GM21447 (cell line): Measurements from ENCODE around the gene HCFC1.

Source experiments
- ATAC-seq: cut with Tn5 transposase; IDR thresholded peaks from one replicate; pipeline ENCODE4 v1.9.1; 2021; ENCODE audit not compliant: unreplicated experiment

Gene HCFC1

DNA sequence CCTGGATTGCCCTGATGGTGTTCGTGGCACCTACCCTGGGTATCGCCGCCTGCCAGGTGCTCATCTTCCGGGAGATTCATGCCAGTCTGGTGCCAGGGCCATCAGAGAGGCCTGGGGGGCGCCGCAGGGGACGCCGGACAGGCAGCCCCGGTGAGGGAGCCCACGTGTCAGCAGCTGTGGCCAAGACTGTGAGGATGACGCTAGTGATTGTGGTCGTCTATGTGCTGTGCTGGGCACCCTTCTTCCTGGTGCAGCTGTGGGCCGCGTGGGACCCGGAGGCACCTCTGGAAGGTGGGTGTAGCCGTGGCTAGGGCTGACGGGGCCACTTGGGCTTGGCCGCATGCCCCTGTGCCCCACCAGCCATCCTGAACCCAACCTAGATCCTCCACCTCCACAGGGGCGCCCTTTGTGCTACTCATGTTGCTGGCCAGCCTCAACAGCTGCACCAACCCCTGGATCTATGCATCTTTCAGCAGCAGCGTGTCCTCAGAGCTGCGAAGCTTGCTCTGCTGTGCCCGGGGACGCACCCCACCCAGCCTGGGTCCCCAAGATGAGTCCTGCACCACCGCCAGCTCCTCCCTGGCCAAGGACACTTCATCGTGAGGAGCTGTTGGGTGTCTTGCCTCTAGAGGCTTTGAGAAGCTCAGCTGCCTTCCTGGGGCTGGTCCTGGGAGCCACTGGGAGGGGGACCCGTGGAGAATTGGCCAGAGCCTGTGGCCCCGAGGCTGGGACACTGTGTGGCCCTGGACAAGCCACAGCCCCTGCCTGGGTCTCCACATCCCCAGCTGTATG, 65.3 kb downstream of the HCFC1 start:
- no peak for ATAC-seq

DNA sequence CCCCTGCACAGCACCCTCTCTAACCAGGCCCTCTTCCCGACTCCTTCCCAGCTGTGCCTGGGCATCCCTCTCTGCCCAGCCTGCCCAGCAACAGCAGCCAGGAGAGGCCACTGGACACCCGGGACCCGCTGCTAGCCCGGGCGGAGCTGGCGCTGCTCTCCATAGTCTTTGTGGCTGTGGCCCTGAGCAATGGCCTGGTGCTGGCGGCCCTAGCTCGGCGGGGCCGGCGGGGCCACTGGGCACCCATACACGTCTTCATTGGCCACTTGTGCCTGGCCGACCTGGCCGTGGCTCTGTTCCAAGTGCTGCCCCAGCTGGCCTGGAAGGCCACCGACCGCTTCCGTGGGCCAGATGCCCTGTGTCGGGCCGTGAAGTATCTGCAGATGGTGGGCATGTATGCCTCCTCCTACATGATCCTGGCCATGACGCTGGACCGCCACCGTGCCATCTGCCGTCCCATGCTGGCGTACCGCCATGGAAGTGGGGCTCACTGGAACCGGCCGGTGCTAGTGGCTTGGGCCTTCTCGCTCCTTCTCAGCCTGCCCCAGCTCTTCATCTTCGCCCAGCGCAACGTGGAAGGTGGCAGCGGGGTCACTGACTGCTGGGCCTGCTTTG, 66.0 kb downstream of the HCFC1 start:
- ATAC-seq = no peak

DNA sequence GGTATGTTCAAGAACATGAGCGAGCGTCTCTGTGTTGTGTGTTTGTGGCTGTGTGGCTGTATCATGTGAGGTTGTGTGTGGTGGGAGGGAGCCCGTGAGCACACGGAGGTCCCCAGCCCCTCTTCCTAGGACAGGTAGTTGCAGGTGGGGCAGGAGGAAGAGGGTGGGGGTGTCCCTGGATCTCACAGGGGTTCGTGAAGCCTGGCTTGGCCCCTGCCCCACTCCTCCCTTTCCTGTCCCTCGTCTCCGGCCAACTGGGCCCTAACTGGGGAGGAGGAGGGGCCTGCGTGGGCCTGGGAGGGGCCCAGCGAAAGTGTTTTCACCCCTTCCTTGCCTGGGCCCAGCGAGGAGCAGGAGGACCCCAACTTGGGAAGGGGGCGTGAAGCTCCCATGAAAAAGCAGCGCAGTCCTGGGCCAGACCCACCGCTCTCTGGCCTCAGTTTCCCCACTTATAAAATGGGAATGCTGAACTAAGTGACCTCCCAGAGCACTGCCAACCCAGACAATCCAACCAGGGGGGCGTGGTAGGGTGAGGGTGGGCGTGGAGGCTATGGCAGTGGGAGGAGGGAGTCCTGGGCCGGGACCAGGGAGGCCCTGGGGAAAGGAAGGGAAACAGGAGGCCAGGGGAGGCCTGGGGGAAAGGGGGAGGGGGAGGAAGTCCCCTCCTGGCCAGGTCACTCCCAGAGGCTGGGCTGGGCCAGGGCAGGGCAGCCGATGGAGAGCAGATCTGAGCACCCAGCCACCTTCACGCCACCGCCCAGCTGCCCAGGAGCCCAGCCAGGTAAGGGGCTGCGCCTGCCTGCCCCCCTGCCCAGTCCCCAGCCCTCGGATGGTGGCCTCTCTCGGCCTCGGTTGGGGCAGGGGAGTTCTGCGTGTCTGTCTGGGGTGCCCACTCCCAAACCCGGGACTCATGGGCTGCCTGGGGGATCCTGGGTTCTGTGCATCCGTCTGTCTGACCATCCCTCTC, 67.3 kb downstream of the HCFC1 start, which contains the start of gene AVPR2:
Gene AVPR2, plus strand, starts transcription at position 683 of the 967 bp plus-strand sequence. CDS start 473 bp downstream, outside the sequence.
- no peak for ATAC-seq

DNA sequence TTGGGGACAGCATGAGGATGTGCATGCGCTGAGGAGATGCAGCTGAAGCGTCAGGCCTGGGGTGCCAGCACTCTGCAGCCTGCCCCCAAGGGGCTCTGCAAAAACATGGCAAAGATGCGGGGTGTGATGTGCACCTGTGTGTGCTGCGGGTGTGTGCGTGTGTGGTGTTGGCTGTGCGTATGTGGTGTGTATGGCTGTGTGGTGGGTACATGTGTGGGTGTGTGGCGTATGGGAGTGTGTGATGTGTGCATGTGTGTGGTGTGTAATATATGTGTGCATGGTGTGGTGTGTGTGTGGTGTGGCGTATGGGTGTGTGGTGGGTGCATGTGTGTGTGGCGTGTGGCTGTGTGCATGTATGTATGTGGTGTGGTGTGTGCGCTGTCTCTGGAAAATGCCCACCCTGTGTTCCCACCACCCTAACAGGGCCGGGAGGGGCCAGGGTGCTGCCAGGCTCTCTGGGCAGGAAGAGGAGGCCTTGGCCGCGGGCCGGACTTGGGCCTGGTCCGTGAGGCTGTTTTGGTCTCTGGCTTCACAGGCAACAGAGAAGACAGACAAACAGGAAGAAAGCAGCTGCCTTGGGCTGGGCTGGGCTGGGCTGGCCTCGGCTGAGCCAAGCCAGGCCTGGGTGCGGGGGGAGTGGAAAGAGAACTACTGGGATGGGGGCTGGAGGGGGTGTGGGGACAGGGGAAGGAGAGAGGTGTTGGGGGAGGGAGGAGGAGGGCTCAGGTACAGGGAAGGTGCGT, 68.2 kb downstream of the HCFC1 start:
- ATAC-seq = no peak

DNA sequence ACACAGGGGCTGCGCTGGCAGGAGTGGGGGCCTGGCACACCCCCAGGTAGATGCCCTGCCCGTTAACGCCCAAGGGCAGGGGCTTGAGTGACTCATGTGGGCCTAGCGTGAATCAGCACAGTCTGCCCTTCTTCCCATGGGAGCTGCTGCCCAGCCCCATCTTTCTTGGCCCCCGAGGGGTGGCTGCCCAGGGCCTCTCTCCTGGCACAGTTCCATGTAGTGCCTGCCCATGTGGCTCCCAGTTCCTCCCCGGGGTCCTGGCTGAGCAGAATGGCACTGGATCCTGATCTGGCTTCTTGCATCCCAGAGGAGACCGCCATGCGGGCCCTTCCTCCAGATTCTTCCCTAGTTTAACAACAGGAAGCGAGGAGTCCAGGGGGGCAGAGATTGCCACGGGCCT, 69.2 kb downstream of the HCFC1 start:
- ATAC-seq = no peak

DNA sequence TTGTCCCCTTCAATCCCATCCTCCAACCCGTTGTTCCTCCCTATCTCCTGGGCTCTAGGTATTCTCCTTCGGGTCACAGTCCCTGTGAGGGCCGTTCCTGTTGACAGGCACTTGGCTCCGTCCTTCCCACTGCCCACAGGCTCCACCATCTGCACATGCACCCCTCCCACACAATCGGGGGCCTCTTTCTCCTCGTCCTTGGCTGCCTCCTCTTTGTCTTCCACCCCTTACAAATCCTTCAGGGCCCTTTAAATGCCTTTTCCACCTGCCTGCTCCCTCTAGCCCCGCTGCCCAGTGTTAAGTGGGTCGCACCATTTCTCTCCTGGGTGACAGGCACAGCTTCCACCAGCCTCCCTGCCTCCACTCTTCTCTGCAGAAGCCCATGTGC, 69.9 kb downstream of the HCFC1 start:
- no peak for ATAC-seq

DNA sequence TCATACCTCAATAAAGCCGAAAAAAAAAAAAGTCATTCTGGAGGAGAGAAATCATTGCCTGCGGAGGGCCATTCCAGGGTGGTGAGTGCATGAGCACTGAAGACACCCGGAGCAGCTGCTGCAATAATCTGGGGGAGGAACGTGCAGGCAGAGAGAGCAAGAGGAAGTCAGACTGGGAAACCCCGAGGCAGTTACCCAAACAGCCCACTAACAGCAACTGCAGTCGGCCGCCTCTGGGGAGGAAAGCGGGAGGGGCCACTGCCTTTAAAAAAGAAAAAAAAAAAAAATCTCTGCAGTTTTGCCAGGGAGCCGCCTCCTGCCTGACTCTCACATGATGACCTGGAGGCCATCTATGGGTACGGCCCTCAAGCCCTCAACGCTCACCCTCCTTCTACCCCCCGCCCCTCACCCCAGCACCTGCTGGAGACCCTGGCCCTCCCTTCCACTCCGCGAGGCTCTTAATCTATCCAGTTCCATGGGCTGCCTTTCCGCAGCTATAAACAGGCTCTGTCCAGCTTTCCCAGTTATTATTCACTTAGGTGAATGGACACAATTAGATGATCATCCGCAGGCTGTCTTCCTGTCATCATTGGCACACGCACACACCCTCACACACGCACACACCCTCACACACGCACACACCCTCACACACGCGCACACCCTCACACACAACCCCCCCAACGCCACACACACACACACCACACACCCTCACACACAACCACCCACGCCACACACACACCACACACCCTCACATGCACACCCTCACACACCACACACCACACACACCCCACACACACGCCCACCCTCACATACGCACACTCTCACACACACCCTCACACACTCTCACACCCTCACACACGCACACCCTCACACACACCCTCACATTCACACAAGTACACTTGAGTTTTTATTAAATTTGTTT, 70.5 kb downstream of the HCFC1 start:
- ATAC-seq = peak; percentile 87

DNA sequence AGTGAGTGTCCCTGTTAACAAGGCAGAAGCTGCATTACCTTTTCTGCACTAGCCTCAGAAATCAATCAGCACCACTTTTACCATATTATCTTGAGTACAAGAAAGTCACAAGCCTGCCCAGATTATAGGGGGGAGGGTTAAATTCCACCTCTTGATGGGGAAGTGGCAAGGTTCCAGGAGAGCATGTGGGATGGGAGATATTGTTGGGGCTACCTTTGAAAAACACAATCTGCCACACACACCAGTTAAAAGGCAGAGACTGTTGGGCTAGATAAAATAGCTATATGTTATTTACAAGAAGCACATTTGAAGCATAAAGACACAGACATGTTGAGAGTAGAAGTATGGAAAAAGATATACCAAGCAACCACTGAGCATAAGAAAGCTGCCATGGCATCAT, 73.7 kb downstream of the HCFC1 start:
- ATAC-seq = no peak
